Neural cell (in vitro differentiated cells): Measurements from ENCODE around the gene HYCC1. TPM values are rescaled to one million over a fixed set of nuclear protein-coding genes. Genes with fewer than 3 reads are reported as not detected.

Experiments used
- H2AFZ ChIP-seq: fragments of 200-600, 300-800 bp; sonication (generic), shearing (Covaris generic); 2 replicates; pipeline ENCODE4 v1.6.0; 2014; ENCODE audit warnings: low read depth, mild to moderate bottlenecking, antibody characterized with exemption, low read length, moderate library complexity
- H3F3A ChIP-seq: fragments of 200-600 bp; shearing (Covaris generic); 2 replicates; pipeline ENCODE4 v1.6.1; 2016; ENCODE audit warnings: mild to moderate bottlenecking, moderate library complexity, mixed read lengths, antibody characterized with exemption, low read length; ENCODE audit not compliant: insufficient read depth, poor library complexity, severe bottlenecking
- H3K27ac ChIP-seq: fragments of 200-600, 300-800 bp; sonication (generic), shearing (Covaris generic); 2 replicates; pipeline ENCODE4 v1.5.1; 2014; ENCODE audit warnings: mild to moderate bottlenecking, low read length, moderate library complexity
- H3K27me3 ChIP-seq: fragments of 300-800, 200-600 bp; sonication (generic), shearing (Covaris generic); 2 replicates; pipeline ENCODE4 v1.6.0; 2014; ENCODE audit warnings: mild to moderate bottlenecking, low read depth, low read length, moderate library complexity; ENCODE audit not compliant: insufficient read depth
- H3K36me3 ChIP-seq: fragments of 300-800, 200-600 bp; sonication (generic), shearing (Covaris generic); 2 replicates; pipeline ENCODE4 v1.5.1; 2014; ENCODE audit warnings: mild to moderate bottlenecking, antibody characterized with exemption, low read length, moderate library complexity; ENCODE audit not compliant: insufficient read depth
- H3K4me2 ChIP-seq: fragments of 300-800, 200-600 bp; sonication (generic), shearing (Covaris generic); 2 replicates; pipeline ENCODE4 v1.6.0; 2014; ENCODE audit warnings: mild to moderate bottlenecking, low read length
- H3K4me3 ChIP-seq: fragments of 300-800, 200-600 bp; sonication (generic), shearing (Covaris generic); 2 replicates; pipeline ENCODE4 v1.5.1; 2014; ENCODE audit warnings: mild to moderate bottlenecking, low read length, moderate library complexity
- H3K79me2 ChIP-seq: fragments of 200-600 bp; shearing (Covaris generic); replicated peaks from 2 replicates; pipeline ENCODE4 v1.6.0; 2014; ENCODE audit warnings: mild to moderate bottlenecking, low read length, moderate library complexity; ENCODE audit not compliant: insufficient read depth
- H3K9ac ChIP-seq: fragments of 300-800, 200-600 bp; sonication (generic), shearing (Covaris generic); 2 replicates; pipeline ENCODE4 v1.6.1; 2016; ENCODE audit warnings: mild to moderate bottlenecking, low read length, mixed read lengths
- H3K9me2 ChIP-seq: fragments of 200-600 bp; shearing (Covaris generic); 2 replicates; pipeline ENCODE4 v1.6.1; 2016; ENCODE audit warnings: mild to moderate bottlenecking, low read length, mixed read lengths; ENCODE audit not compliant: insufficient read depth
- H3K9me3 ChIP-seq: fragments of 200-600, 300-800 bp; sonication (generic), shearing (Covaris generic); 2 replicates; pipeline ENCODE4 v1.6.1; 2016; ENCODE audit warnings: mild to moderate bottlenecking, mixed run types, low read length, moderate library complexity, mixed read lengths
- H4K20me1 ChIP-seq: fragments of 200-600 bp; shearing (Covaris generic); 2 replicates; pipeline ENCODE4 v1.6.1; 2016; ENCODE audit warnings: mild to moderate bottlenecking, mixed run types; ENCODE audit not compliant: insufficient read depth
- EP300 ChIP-seq: fragments of 450-650 bp; conservative IDR thresholded peaks from 2 replicates; pipeline ENCODE4 v1.6.1; 2014; ENCODE audit warnings: antibody characterized with exemption, mild to moderate bottlenecking, moderate library complexity; ENCODE audit not compliant: poor library complexity, severe bottlenecking
- EZH2 ChIP-seq: fragments of 200-600, 300-800 bp; shearing (Covaris generic), sonication (generic); IDR thresholded peaks from 2 replicates; pipeline ENCODE4 v1.6.1; 2014; ENCODE audit warnings: antibody characterized with exemption, low read length, borderline replicate concordance, mild to moderate bottlenecking; ENCODE audit not compliant: insufficient read depth, poor library complexity, severe bottlenecking
- MXI1 ChIP-seq: fragments of 450-650 bp; conservative IDR thresholded peaks from 2 replicates; pipeline ENCODE4 v1.6.1; 2014; ENCODE audit warnings: antibody characterized with exemption, mild to moderate bottlenecking; ENCODE audit not compliant: poor library complexity, severe bottlenecking
- POLR2AphosphoS5 ChIP-seq: IDR thresholded peaks from 2 replicates; pipeline ENCODE4 v1.6.1; 2012
- RAD21 ChIP-seq: fragments of 450-650 bp; conservative IDR thresholded peaks from 2 replicates; pipeline ENCODE4 v1.6.1; 2014; ENCODE audit warnings: antibody characterized with exemption, mild to moderate bottlenecking, moderate library complexity
- SMC3 ChIP-seq: fragments of 450-650 bp; conservative IDR thresholded peaks from 2 replicates; pipeline ENCODE4 v1.6.1; 2014; ENCODE audit warnings: antibody characterized with exemption, mild to moderate bottlenecking, moderate library complexity; ENCODE audit not compliant: poor library complexity
- TAF1 ChIP-seq: IDR thresholded peaks from 2 replicates; pipeline ENCODE4 v1.6.1; 2012; ENCODE audit warnings: low read depth
- polyA plus RNA-seq: library from polyadenylated mRNA; depleted of rRNA; stranded (reverse); fragments of >200 nt; gene quantifications from 2 replicates; pipeline ENCODE4 v1.2.3, GENCODE V29; 2014
- TF ChIP-seq, protein P1 (sequence below): fragments of 450-650 bp; IDR thresholded peaks from 2 replicates; pipeline ENCODE4 v1.5.1; 2014; ENCODE audit warnings: antibody characterized with exemption, mild to moderate bottlenecking, moderate library complexity; ENCODE audit not compliant: poor library complexity, severe bottlenecking
- TF ChIP-seq, protein P2 (sequence below): IDR thresholded peaks from 2 replicates; pipeline ENCODE4 v1.6.1; 2012; ENCODE audit warnings: borderline replicate concordance

Gene HYCC1
- polyA plus RNA-seq, 1 donor from 2014 or later, result 12.3 TPM

GRCh38 chr7:22990588-22990949 is 23.4 kb downstream of the HYCC1 start:
- Histone ChIP-seq H3K4me2 (no peak overlapping the region), H4K20me1 (no peaks in the 10 kb centered on the region), H3K9ac (no peak overlapping the region), H3K27me3 (no peaks in the 10 kb centered on the region), H3K4me3 (no peak overlapping the region), H3K9me2 (no peaks in the 10 kb centered on the region), H3F3A (no peaks in the 10 kb centered on the region), H3K9me3 (no peaks in the 10 kb centered on the region), H3K79me2 (no peaks in the 10 kb centered on the region), H3K36me3 (no peaks in the 10 kb centered on the region), H3K27ac (no peak overlapping the region), H2AFZ (no peak overlapping the region)
- no peak for TF ChIP-seq EP300
- TF ChIP-seq, protein P1, sequence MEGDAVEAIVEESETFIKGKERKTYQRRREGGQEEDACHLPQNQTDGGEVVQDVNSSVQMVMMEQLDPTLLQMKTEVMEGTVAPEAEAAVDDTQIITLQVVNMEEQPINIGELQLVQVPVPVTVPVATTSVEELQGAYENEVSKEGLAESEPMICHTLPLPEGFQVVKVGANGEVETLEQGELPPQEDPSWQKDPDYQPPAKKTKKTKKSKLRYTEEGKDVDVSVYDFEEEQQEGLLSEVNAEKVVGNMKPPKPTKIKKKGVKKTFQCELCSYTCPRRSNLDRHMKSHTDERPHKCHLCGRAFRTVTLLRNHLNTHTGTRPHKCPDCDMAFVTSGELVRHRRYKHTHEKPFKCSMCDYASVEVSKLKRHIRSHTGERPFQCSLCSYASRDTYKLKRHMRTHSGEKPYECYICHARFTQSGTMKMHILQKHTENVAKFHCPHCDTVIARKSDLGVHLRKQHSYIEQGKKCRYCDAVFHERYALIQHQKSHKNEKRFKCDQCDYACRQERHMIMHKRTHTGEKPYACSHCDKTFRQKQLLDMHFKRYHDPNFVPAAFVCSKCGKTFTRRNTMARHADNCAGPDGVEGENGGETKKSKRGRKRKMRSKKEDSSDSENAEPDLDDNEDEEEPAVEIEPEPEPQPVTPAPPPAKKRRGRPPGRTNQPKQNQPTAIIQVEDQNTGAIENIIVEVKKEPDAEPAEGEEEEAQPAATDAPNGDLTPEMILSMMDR, result no peak
- TF ChIP-seq EZH2, result no peak
- no peak for TF ChIP-seq POLR2AphosphoS5
- no peak for TF ChIP-seq TAF1
- TF ChIP-seq MXI1, result no peak
- TF ChIP-seq RAD21, result no peak

- no peak overlapping the region for H3K4me2 ChIP-seq
- H3K36me3 ChIP-seq, result no peaks in the 10 kb centered on the region
- H3K27me3 ChIP-seq, result no peaks in the 10 kb centered on the region
- no peak overlapping the region for H3K27ac ChIP-seq
- no peak overlapping the region for H2AFZ ChIP-seq
- H3K9ac ChIP-seq, result no peak overlapping the region
- TF ChIP-seq EZH2, result no peak
- no peak for TF ChIP-seq EP300
- no peak for TF ChIP-seq RAD21
- TF ChIP-seq SMC3, result no peak
- TF ChIP-seq, protein P2, sequence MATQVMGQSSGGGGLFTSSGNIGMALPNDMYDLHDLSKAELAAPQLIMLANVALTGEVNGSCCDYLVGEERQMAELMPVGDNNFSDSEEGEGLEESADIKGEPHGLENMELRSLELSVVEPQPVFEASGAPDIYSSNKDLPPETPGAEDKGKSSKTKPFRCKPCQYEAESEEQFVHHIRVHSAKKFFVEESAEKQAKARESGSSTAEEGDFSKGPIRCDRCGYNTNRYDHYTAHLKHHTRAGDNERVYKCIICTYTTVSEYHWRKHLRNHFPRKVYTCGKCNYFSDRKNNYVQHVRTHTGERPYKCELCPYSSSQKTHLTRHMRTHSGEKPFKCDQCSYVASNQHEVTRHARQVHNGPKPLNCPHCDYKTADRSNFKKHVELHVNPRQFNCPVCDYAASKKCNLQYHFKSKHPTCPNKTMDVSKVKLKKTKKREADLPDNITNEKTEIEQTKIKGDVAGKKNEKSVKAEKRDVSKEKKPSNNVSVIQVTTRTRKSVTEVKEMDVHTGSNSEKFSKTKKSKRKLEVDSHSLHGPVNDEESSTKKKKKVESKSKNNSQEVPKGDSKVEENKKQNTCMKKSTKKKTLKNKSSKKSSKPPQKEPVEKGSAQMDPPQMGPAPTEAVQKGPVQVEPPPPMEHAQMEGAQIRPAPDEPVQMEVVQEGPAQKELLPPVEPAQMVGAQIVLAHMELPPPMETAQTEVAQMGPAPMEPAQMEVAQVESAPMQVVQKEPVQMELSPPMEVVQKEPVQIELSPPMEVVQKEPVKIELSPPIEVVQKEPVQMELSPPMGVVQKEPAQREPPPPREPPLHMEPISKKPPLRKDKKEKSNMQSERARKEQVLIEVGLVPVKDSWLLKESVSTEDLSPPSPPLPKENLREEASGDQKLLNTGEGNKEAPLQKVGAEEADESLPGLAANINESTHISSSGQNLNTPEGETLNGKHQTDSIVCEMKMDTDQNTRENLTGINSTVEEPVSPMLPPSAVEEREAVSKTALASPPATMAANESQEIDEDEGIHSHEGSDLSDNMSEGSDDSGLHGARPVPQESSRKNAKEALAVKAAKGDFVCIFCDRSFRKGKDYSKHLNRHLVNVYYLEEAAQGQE, result no peak
- TF ChIP-seq, protein P1, result no peak
- no peak for TF ChIP-seq MXI1
- TF ChIP-seq TAF1, result no peak
- no peak for TF ChIP-seq POLR2AphosphoS5
- H3F3A ChIP-seq, result no peaks in the 10 kb centered on the region
- no peaks in the 10 kb centered on the region for H4K20me1 ChIP-seq
- no peaks in the 10 kb centered on the region for H3K79me2 ChIP-seq
- H3K9me2 ChIP-seq, result no peaks in the 10 kb centered on the region
- H3K9me3 ChIP-seq, result no peaks in the 10 kb centered on the region
- H3K4me3 ChIP-seq, result no peak overlapping the region
These were observed 24.0 kb downstream of the HYCC1 start for GRCh38 chr7:22989643-22990587.
